ENCODE results near the gene AMOTL2.

AMOTL2 gene

GRCh38 chr3:134378384-134378783, 4.1 kb upstream of the AMOTL2 start:
- no peak for DNase-seq

DNA sequence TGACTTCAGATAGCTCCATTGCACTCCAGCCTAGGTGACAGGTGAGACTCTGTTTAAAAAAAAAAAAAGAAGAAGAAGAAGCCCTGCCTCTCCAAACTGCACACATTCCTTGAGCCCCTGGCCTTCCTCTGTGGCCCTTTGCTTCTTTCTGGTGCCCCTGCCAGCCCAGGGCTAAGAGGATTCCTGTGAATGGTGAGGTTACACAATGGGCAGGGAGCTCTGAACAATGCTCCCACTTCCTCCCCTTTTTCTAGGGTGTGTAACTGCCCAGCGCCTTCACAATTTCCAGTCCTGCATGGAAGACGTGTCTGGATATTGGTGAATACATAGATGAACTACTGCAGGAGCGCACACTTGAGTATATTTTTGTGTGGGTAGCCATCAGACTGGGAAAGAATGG, 3.6 kb upstream of the AMOTL2 start:
- no peak for DNase-seq

DNA sequence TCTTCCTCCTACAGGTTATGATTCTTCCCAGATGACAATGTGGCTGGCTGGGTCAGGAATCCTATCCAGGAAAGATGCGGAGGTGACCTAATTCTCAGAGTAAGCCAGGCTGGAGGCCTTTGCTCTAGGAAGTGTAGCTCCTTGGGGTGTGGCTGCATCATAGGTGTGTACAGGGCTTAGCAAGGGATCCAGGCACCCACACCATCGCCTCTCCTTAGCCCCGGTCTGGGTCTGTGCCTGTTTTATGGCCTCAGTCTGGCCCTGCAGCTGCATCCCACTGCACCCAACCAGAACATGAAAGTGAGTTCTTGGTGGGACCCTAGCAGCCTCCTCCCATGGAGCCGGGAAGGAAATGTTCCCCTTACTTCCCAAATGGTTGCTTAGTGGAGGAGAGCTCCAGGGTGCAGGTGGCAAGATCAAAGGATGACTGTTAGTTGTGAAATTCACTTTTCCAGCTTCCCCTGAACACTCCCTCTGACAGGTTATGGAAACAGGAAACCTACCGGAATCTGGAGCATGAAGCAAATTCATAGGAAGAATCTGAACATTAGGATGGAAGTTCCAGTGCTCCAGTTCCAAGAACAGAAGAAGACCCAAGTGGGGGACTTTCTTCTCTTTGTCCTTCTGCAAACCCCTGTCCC, 2.7 kb upstream of the AMOTL2 start:
- no peak for DNase-seq

DNA sequence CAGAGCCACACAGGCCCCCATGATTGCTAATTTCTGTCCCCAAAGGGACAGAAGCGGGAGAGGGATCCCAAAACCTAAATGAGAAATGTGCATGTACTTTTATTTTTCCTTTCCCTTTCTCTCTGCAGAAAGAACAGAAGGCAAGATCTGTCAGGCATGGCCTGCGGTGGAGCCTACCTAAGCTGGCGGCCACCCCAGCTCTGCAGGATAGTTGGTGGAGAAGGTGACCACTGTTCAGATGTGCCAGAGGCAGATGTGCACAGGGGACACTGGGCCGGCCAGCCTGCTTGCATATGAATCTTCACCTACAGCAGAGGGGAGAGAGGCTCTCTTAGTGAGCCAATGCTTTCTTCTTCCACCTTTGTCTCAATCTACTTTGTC, 2.1 kb upstream of the AMOTL2 start:
- no peak for DNase-seq

DNA sequence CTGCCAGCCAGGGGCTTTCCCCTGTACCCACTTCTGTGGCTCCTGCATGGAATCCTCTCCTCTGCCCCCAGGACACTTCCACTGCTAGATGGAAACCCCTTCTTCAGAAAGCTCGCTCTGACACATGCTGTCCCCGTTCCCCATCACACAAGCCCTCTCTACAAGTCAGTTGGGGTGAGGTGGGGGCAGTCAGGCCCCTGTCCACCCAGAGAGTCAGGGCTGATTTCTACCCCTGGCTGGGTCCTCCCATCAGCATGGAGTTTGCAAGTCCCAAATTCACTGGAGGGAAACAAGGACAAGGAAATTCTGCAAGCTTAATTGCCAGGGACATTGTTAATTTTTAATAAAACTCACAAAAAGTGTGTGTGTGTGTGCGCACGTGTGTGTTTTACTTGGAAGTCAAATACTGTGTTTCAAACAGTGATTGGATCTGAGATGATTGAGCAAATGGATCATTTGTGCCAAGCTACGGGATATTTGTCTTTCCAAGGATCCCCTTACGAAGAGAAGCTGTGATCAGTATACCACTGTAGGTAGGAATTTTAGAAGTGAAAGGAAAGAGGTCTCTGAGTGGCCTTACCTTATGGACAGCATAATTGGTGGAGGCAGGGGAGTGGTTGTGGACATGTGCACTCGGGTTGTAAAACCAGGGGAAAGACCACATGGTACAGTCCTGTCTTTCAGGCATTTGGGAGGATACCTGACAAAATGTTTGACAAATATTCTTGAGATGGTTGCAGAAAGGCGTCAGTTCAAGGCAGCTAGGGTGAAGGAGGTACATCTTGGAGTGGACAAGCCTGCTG, 1.5 kb upstream of the AMOTL2 start:
- peak; percentile 22 for DNase-seq

- DNase-seq, result no peak
Observed at GRCh38 chr3:134374791-134375581, 739 bp upstream of the AMOTL2 start.

- peak; percentile 92 for DNase-seq
Observed at GRCh38 chr3:134373271-134374104, 759 bp downstream of the AMOTL2 start.

- peak; percentile 38 for DNase-seq
Observed at GRCh38 chr3:134372396-134373270, 1.6 kb downstream of the AMOTL2 start.

DNA sequence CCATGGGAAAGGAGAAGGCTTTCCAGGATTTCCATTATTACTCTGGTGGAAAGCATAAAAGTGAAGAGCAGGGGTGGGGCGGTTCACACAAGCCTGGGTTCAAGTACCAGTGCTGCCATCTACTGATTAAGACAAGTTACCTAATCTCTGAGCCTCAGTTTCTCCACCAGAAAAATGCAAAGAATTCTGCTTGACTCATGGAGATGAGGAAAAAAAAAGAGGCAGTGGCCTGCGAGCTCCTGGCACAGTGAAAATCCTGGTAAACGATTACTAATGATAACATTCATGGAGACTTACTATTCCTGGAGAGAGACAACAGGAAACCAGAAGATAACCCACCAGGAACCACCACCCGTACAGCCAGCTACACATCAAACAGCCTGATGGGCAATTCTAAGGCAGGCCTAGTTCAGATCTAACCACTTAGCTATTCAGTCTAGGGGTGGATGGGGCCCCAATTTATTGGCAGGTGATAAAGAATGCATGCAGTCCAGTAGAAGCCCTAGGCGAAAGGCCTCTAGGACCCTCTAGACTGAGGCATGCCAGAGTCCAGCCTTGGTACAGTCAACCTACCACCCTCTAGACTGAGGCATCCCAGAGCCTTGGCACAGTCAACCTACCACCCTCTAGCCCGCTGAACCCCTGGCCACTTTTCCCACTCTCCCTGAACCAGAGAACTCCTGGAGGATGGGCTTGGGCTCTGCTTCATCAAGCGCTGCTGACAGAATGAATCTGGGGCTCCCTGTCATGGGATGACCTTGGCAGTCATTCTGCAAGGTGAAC, 2.5 kb downstream of the AMOTL2 start:
- DNase-seq, result peak; percentile 29

DNA sequence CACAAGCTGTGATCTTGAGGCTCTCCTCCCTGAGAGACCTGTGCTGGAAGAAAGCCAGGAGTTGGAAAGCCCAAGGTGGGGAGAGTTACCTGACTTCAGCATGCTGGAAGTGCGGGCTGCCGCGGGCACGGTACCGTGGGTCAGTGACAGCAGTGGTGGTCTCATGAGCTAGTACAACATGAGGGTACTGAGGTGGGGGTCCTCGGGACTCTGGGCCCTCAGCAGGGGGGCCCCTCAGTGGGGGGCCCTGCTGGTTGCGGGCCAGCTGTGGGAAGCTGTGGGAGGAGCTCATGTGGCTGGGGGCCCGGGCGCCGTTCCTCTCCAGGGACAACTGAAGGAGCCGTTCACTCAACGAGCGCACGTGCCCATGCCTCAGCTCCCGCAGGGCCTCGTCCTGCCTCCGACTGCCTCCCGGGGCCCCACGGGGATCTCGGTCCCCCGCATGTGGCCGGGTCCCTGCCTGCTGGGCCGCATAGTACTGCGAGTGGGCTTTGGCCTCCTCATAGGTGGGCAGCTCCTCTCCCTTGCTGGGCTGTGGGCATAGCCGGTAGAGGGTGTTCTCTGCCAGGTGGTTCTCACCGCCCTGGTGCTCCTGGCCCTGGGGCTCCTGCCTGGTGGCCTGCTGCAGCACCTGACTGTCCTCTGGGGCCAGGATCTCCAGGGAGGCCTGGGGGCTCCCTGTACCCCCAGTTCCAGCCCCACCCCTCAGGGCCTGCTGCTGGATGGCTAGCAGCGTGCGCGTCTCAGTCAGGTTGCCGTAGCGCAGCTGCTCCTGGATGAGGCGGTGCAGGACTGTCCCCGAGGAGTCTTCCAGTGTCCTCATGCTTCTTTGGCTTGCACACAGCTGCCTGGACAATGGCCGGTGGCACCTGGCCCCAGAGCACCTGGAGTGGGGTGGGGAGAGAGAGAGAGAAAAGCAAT, 3.4 kb downstream of the AMOTL2 start:
- peak; percentile 65 for DNase-seq

DNA sequence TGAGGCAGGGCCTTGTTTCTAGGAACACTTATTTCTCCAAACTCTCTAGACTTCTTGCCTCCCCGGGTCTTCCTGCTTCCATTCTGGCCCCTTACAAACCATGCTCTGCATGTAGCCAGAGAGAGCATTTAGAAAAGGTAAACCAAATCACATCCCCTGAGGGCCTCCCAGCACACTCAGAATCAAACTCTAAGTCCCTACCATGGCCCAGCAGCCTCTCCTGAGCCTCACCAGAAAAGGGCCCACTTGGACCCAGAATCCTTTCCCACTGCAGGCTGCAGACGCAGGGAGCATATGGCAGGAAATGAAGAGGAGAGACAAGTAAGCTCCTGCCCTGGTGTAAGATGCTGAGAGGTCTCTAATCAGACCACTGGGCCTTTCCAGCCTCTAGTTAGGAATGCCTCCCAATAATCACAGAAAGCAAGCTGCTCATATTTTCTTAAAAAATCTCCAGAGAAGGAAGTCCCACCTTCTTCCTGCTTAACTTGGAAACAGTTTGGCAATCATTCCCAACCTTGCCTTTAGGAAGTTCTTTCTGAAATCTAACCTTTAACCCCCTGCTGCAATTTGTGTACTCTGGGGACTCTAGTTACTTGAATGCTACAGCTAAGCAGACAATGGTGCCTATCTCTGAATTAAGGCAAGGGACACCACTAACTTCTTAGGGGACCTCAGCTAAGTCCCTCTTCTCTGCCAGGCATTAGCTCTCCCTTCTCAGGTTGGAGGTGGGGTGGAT, 4.2 kb downstream of the AMOTL2 start:
- DNase-seq, result no peak

GRCh38 chr3:134369231-134369741, 5.0 kb downstream of the AMOTL2 start:
- peak; percentile 28 for DNase-seq

DNA sequence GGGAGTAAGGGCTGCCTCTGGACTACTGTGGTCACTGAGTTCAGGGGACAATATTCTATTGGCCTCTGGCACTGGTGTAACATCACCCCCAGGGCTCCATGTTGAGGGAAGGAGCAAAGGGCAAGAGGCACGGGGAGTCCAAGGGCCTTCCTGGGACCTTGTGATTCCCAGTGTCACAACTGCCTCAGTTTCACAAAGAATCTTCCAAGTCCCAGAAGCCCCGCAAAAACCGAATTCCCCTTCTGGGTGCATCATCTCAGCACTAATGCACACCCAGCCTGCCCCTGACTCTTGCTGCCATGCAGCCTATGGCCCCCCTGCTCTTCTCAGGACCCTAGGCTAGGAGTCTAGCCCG, 5.5 kb downstream of the AMOTL2 start:
- DNase-seq, result no peak

DNA sequence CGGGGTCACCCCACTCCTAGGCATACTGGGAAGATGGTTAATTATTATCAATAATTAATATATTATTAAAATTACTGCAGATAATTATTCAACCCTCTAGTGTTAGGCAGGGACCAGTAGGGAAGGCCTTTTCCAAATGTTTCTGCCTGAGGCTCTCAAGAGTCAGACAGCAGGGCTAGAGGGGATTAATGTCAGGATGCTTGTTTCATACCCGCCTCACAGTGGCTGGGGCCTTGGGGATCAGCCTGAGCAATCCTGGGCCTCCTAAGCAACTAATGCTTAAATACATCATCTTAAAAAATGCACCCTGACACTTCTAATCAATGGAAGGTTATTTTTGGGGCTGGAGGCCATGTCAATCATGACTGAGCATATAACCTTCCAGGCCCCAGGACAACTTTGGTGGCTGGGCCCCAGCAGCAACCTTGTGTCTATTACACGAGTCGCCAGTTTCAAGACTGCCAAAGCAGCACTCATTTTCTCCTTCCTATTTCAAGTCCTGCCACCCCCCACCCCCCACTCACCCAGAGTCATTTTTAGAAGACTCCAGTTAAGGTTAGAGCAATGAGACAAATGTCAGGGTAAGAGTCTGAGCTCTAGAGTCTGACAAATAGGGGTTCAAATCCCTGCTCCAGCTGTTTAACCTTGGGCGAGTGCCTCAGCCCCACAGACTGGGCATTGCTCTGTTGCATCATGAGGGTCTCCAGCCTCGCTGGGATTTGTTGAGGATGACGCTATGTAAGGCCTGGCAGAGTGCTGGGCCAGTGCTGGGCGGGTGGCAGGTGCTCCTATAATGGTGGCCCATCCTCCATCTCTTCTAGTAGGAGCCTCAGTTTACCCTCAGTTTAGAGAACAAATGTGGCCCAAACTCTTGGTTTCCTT, 6.1 kb downstream of the AMOTL2 start:
- peak; percentile 20 for DNase-seq

DNA sequence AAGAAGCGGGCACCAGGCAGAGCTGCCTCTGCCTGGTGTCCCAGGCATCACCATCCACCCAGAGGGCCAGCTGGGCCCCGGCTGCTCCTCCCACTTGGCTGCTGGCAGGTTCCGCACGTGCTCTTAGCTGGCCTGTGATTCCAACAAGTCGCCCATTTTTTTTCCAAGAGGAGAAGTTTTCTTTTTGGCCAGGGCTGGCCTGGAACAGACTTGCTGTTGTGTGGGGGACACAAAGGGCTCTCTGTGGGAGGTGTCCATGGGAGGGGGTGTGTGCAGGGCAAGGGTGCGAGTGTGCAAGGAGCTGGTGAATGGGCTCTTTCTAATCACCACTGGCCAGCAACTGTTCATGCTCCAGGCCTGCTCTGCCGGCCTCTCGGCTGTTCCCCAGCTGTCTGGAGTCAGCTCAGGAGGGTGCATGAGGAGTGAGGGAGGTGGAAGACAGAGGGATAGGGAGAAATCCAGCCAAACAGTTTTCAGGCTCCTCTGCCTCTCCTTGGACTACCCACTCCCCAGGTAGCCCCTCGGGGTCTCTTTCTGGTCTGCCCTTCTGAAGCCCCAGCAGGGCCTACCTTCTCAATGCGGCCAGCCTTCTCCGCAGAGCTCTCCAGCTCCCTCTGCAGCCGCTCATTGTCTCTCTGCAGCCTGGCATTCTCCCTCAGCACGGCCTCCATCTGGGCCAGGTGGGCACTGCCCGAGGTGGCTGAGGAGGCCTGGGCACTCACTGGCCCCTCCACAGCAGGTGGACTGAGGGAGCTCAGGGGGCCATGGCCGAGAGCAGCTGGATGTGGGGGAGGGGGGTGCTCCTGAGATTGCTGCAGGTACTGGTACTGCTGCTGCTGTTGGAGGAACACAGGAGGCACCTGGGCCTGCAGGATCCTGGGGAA, 7.1 kb downstream of the AMOTL2 start:
- peak; percentile 81 for DNase-seq

GRCh38 chr3:134366221-134366927, 7.9 kb downstream of the AMOTL2 start:
- peak; percentile 17 for DNase-seq
